Measurements from ENCODE around the gene URM1.
A peak's percentile ranks its signal among the peaks of the same experiment; 100 is the strongest.

The URM1 gene

GRCh38 chr9:128431207-128431606 is 60.0 kb downstream of the URM1 start:
- no peak for DNase-seq (ENCODE audit: insufficient read length, low spot score)
- FAIRE-seq = no peak
- no peak for TF ChIP-seq POLR2A (IDR thresholded peaks at IDR 0.05; ENCODE audit: low read depth, low read length)

GRCh38 chr9:128434340-128434739 is 63.2 kb downstream of the URM1 start:
- DNase-seq (ENCODE audit: insufficient read length, low spot score) (no peak), FAIRE-seq (no peak)
- no peak for TF ChIP-seq POLR2A (IDR thresholded peaks at IDR 0.05; ENCODE audit: low read depth, low read length)

- DNase-seq (ENCODE audit: insufficient read length, low spot score) = no peak
- no peak for TF ChIP-seq POLR2A (IDR thresholded peaks at IDR 0.05; ENCODE audit: low read depth, low read length)
- FAIRE-seq = no peak
Measured at GRCh38 chr9:128435611-128436010, 64.4 kb downstream of the URM1 start.

- FAIRE-seq (no peak), DNase-seq (ENCODE audit: insufficient read length, low spot score) (peak; percentile 84)
- TF ChIP-seq POLR2A (IDR thresholded peaks at IDR 0.05; ENCODE audit: low read depth, low read length) = no peak
Measured at GRCh38 chr9:128438343-128439109, 67.4 kb downstream of the URM1 start.

GRCh38 chr9:128439273-128439672 is 68.1 kb downstream of the URM1 start:
- DNase-seq (ENCODE audit: insufficient read length, low spot score) = no peak

More at GRCh38 chr9:128439273-128439672, 68.1 kb downstream of the URM1 start:
- no peak for TF ChIP-seq POLR2A (IDR thresholded peaks at IDR 0.05; ENCODE audit: low read depth, low read length)
- FAIRE-seq = no peak
